T-cell (primary cell): ENCODE results near the gene RFX3. TPM values are rescaled to one million over a fixed set of nuclear protein-coding genes. Genes with fewer than 3 reads are reported as not detected.
A peak's percentile ranks its signal among the peaks of the same experiment; 100 is the strongest.

ENCODE experiments used
- ATAC-seq, 4 experiments: fragments of 200-7000 bp in 3 of 4; fragments of 150-1000 bp in 1 of 4; cut with Tn5 transposase; replicated peaks in 1 of 4; 1 replicate in 3 of 4; 2 replicates in 1 of 4; pipeline ENCODE4 v1.10.0; 2021; ENCODE audit warnings: moderate library complexity in 3 of 4, mild to moderate bottlenecking in 2 of 4, moderate number of reproducible peaks in 1 of 4
- CTCF ChIA-PET, 2 donors: fragments of 300-600 bp; sonication (Branson Sonifier 250); formaldehyde crosslinking; loops; one replicate each; lab custom pipeline; 2022; ENCODE audit warnings: antibody characterized with exemption in 2 of 2; lab: Charles Lee
- POLR2A ChIA-PET, 2 donors: fragments of 300-600 bp; sonication (Branson Sonifier 250); formaldehyde crosslinking; loops; one replicate each; lab custom pipeline; 2022; ENCODE audit warnings: antibody characterized with exemption in 2 of 2; lab: Charles Lee
- DNase-seq, 35 experiments: peaks; one replicate each; pipeline versions ENCODE4 v3.0.0 to v3.0.0-alpha.2; 2013 to 2023
- H3K27ac ChIP-seq: one replicate; pipeline ENCODE4 v1.5.1; 2013; ENCODE audit warnings: low read length
- H3K27me3 ChIP-seq, 2 experiments: replicated peaks in 1 of 2; 1 replicate in 1 of 2; 2 replicates in 1 of 2; pipeline versions ENCODE4 v1.6.1 to v1.7.0; 2013; ENCODE audit warnings: low read length in 1 of 2, mixed read lengths in 1 of 2; ENCODE audit not compliant: control insufficient read depth in 2 of 2, insufficient read depth in 2 of 2; ENCODE audit errors: extremely low read depth in 1 of 2
- H3K36me3 ChIP-seq, 2 donors: 1 replicate in 1 of 2; 2 replicates in 1 of 2; pipeline versions ENCODE4 v1.6.1 to v1.7.0; 2013; ENCODE audit warnings: low read length in 1 of 2; ENCODE audit not compliant: control insufficient read depth in 2 of 2, insufficient read depth in 1 of 2; ENCODE audit errors: extremely low read depth in 1 of 2
- H3K4me1 ChIP-seq, 2 experiments: 1 replicate in 1 of 2; 2 replicates in 1 of 2; pipeline versions ENCODE4 v1.6.1 to v1.7.0; 2013; ENCODE audit warnings: low read length in 2 of 2, mixed read lengths in 1 of 2; ENCODE audit not compliant: insufficient read depth in 2 of 2, control insufficient read depth in 1 of 2; ENCODE audit errors: extremely low read depth in 1 of 2
- H3K4me3 ChIP-seq, 2 donors: 1 replicate in 1 of 2; 2 replicates in 1 of 2; pipeline versions ENCODE4 v1.5.1 to v1.7.0; 2013; ENCODE audit warnings: mild to moderate bottlenecking in 2 of 2, low read length in 1 of 2, moderate library complexity in 1 of 2; ENCODE audit not compliant: control insufficient read depth in 1 of 2; ENCODE audit errors: extremely low read depth in 1 of 2
- H3K9me3 ChIP-seq: 2 replicates; pipeline ENCODE4 v1.7.0; 2013
- H3K27ac Mint-ChIP-seq, 2 donors: one replicate each; pipeline ENCODE4 v1.8.0; 2020 to 2021; ENCODE audit warnings: mild to moderate bottlenecking in 2 of 2, mixed read lengths in 2 of 2
- H3K27me3 Mint-ChIP-seq, 2 donors: one replicate each; pipeline ENCODE4 v1.8.0; 2021 to 2022; ENCODE audit warnings: mixed read lengths in 2 of 2
- H3K36me3 Mint-ChIP-seq: one replicate; pipeline ENCODE4 v1.8.0; 2021; ENCODE audit warnings: mixed read lengths
- H3K4me1 Mint-ChIP-seq, 3 donors: one replicate each; pipeline ENCODE4 v1.8.0; 2020 to 2022; ENCODE audit warnings: mixed read lengths in 3 of 3, mild to moderate bottlenecking in 1 of 3
- H3K4me3 Mint-ChIP-seq, 3 donors: one replicate each; pipeline ENCODE4 v1.8.0; 2020 to 2022; ENCODE audit warnings: mild to moderate bottlenecking in 3 of 3, mixed read lengths in 3 of 3, moderate library complexity in 3 of 3
- H3K9me3 Mint-ChIP-seq, 3 donors: one replicate each; pipeline ENCODE4 v1.8.0; 2020 to 2022; ENCODE audit warnings: mixed read lengths in 3 of 3
- WGBS: methylation state at CpG from one replicate; pipeline ENCODE4 v1.1.5; 2013; ENCODE audit warnings: missing lambda C conversion rate; ENCODE audit not compliant: insufficient coverage; 5-methylcytosine and 5-hydroxymethylcytosine counted together
- total RNA-seq, 35 experiments: library from RNA in 6 of 35; stranded (reverse) in 6 of 35; fragments of 120-200 nt in 1 of 35; gene quantifications; one replicate each; pipeline versions ENCODE4 v1.2.1 to v1.2.4 and lab custom pipeline; 2013 to 2026

Gene RFX3
- total RNA-seq, 5 donors from 2014 or later (not counting 1 experiment from before 2014, with no cell fraction given) = 16.3 to 32.2 (median 20.5) TPM

GRCh38 chr9:3246241-3246640 lies 279.6 kb downstream of the RFX3 start:
- CTCF ChIA-PET = no interaction called here
- Histone ChIP-seq H3K4me3 (no peak overlapping the region), H3K27ac (no peak overlapping the region), H3K27me3 (no peaks in the 10 kb centered on the region), H3K4me1 (no peaks in the 10 kb centered on the region), H3K36me3 (peaks cover 0 to 9% of the 10 kb centered on the region in 2 donors), H3K9me3 (no peaks in the 10 kb centered on the region)
- Mint-ChIP-seq H3K4me1 (no peaks in the 10 kb centered on the region), H3K9me3 (no peaks in the 10 kb centered on the region), H3K36me3 (peaks cover 42% of the 10 kb centered on the region), H3K27me3 (no peaks in the 10 kb centered on the region), H3K27ac (no peak overlapping the region), H3K4me3 (no peak overlapping the region)
- ATAC-seq = no peak
- DNase-seq = no peak
- WGBS = 100% methylated on average over 1 of the region's 3 CpGs
- POLR2A ChIA-PET = no interaction called here

GRCh38 chr9:3244963-3245653 lies 280.7 kb downstream of the RFX3 start:
- ATAC-seq (no peak), DNase-seq (no peak)
- H3K4me1 ChIP-seq = no peaks in the 10 kb centered on the region
- H3K27me3 ChIP-seq = no peaks in the 10 kb centered on the region
- H3K27me3 Mint-ChIP-seq = no peaks in the 10 kb centered on the region
- no peaks in the 10 kb centered on the region for H3K9me3 Mint-ChIP-seq
- peaks cover 37% of the 10 kb centered on the region for H3K36me3 Mint-ChIP-seq
- H3K4me3 Mint-ChIP-seq = no peak overlapping the region
- H3K4me1 Mint-ChIP-seq = no peaks in the 10 kb centered on the region
- CTCF ChIA-PET = interaction anchor here (1.0 to 1.1 kb wide), 2 partner anchors 196 to 197 kb away, joined by 3 to 4 read pairs; no protein-coding TSS in a partner anchor
- H3K4me3 ChIP-seq = no peak overlapping the region
- H3K9me3 ChIP-seq = no peaks in the 10 kb centered on the region
- H3K36me3 ChIP-seq = peaks cover 0 to 9% of the 10 kb centered on the region in 2 donors
- no peak overlapping the region for H3K27ac Mint-ChIP-seq
- whole genome bisulfite sequencing = 80% methylated on average over 1 of the region's 5 CpGs
- H3K27ac ChIP-seq = no peak overlapping the region
- POLR2A ChIA-PET = no interaction called here

- Mint-ChIP-seq H3K9me3 (no peaks in the 10 kb centered on the region), H3K27me3 (no peaks in the 10 kb centered on the region), H3K4me1 (no peaks in the 10 kb centered on the region), H3K27ac (no peak overlapping the region), H3K4me3 (no peak overlapping the region), H3K36me3 (peaks cover 37% of the 10 kb centered on the region)
- no peaks in the 10 kb centered on the region for H3K4me1 ChIP-seq
- CTCF ChIA-PET = interaction anchor here (0.6 to 1.7 kb wide), 2 partner anchors 10 to 1029 kb away, joined by 3 to 7 read pairs; no protein-coding TSS in a partner anchor
- WGBS = no CpG with 5 or more reads among the region's 4 CpGs
- ATAC-seq (no peak), DNase-seq (no peak)
- no peak overlapping the region for H3K27ac ChIP-seq
- H3K9me3 ChIP-seq = no peaks in the 10 kb centered on the region
- no peaks in the 10 kb centered on the region for H3K27me3 ChIP-seq
- no peak overlapping the region for H3K4me3 ChIP-seq
- peaks cover 0 to 9% of the 10 kb centered on the region in 2 donors for H3K36me3 ChIP-seq
- POLR2A ChIA-PET = no interaction called here
Observed at GRCh38 chr9:3243683-3244082, 282.1 kb downstream of the RFX3 start.

GRCh38 chr9:3241290-3241689 lies 284.5 kb downstream of the RFX3 start:
- Histone ChIP-seq H3K9me3 (no peaks in the 10 kb centered on the region), H3K4me1 (no peaks in the 10 kb centered on the region), H3K27me3 (no peaks in the 10 kb centered on the region), H3K27ac (no peak overlapping the region), H3K36me3 (peaks cover 0 to 2% of the 10 kb centered on the region in 2 donors), H3K4me3 (no peak overlapping the region)
- Mint-ChIP-seq H3K4me1 (no peaks in the 10 kb centered on the region), H3K4me3 (no peak overlapping the region), H3K36me3 (peaks cover 37% of the 10 kb centered on the region), H3K27ac (no peak overlapping the region), H3K9me3 (no peaks in the 10 kb centered on the region), H3K27me3 (no peaks in the 10 kb centered on the region)
- WGBS = 100% methylated on average over 2 of the region's 3 CpGs
- DNase-seq (no peak), ATAC-seq (no peak)
- ChIA-PET POLR2A (no interaction called here), CTCF (interaction anchor here (0.6 to 2.7 kb wide), 11 partner anchors 9 to 1098 kb away, joined by 3 to 36 read pairs (median 5); no protein-coding TSS in a partner anchor)

- no peak overlapping the region for H3K4me3 Mint-ChIP-seq
- H3K27ac Mint-ChIP-seq = no peak overlapping the region
- Histone ChIP-seq H3K9me3 (no peaks in the 10 kb centered on the region), H3K36me3 (no peaks in the 10 kb centered on the region), H3K4me1 (no peaks in the 10 kb centered on the region), H3K27me3 (no peaks in the 10 kb centered on the region), H3K4me3 (no peak overlapping the region), H3K27ac (no peak overlapping the region)
- no peaks in the 10 kb centered on the region for H3K27me3 Mint-ChIP-seq
- ChIA-PET POLR2A (no interaction called here), CTCF (interaction anchor here (0.6 to 2.7 kb wide), 11 partner anchors 10 to 1098 kb away, joined by 3 to 36 read pairs (median 5); no protein-coding TSS in a partner anchor)
- no peaks in the 10 kb centered on the region for H3K9me3 Mint-ChIP-seq
- H3K36me3 Mint-ChIP-seq = peaks cover 38% of the 10 kb centered on the region
- DNase-seq = peak; percentile 7 to 72 (median 46)
- ATAC-seq = peak; percentile 65 to 75 (median 74)
- no peaks in the 10 kb centered on the region for H3K4me1 Mint-ChIP-seq
- no CpG with 5 or more reads among the region's 3 CpGs for WGBS
Observed at GRCh38 chr9:3240656-3241268, 285.0 kb downstream of the RFX3 start.

GRCh38 chr9:3239240-3239639 lies 286.6 kb downstream of the RFX3 start:
- peaks cover 33% of the 10 kb centered on the region for H3K36me3 Mint-ChIP-seq
- DNase-seq = no peak
- H3K27ac ChIP-seq = no peak overlapping the region
- no peaks in the 10 kb centered on the region for H3K4me1 Mint-ChIP-seq
- H3K27ac Mint-ChIP-seq = no peak overlapping the region
- H3K9me3 ChIP-seq = no peaks in the 10 kb centered on the region
- no peaks in the 10 kb centered on the region for H3K27me3 ChIP-seq
- H3K4me3 Mint-ChIP-seq = no peak overlapping the region
- H3K4me1 ChIP-seq = no peaks in the 10 kb centered on the region
- H3K36me3 ChIP-seq = no peaks in the 10 kb centered on the region
- POLR2A ChIA-PET = no interaction called here
- ATAC-seq = no peak
- CTCF ChIA-PET = interaction anchor here in 1 of 2 donors (0.7 to 1.0 kb wide), 2 partner anchors 16 to 70 kb away, joined by 3 read pairs; no protein-coding TSS in a partner anchor
- H3K27me3 Mint-ChIP-seq = no peaks in the 10 kb centered on the region
- 100% methylated on average over 3 of the region's 4 CpGs for WGBS
- no peak overlapping the region for H3K4me3 ChIP-seq
- H3K9me3 Mint-ChIP-seq = no peaks in the 10 kb centered on the region
